ENCODE data around the gene AMPD3.

AMPD3 gene

GRCh38 chr11:10528121-10528520 lies 73.1 kb downstream of the AMPD3 start:
- no peak for TF ChIP-seq CTCF (IDR thresholded peaks at IDR 0.05; ENCODE audit: low read depth, low read length)
- DNase-seq (ENCODE audit: extremely low read depth, low read depth): no peak

- TF ChIP-seq CTCF (IDR thresholded peaks at IDR 0.05; ENCODE audit: low read depth, low read length): no peak
- no peak for DNase-seq (ENCODE audit: extremely low read depth, low read depth)
These were observed 74.2 kb downstream of the AMPD3 start for GRCh38 chr11:10529279-10529678.

- TF ChIP-seq CTCF (IDR thresholded peaks at IDR 0.05; ENCODE audit: low read depth, low read length): no peak
- no peak for DNase-seq (ENCODE audit: extremely low read depth, low read depth)
These were observed 77.5 kb downstream of the AMPD3 start for GRCh38 chr11:10532526-10532925.

GRCh38 chr11:10533323-10533722 lies 78.3 kb downstream of the AMPD3 start:
- DNase-seq (ENCODE audit: extremely low read depth, low read depth): no peak
- TF ChIP-seq CTCF (IDR thresholded peaks at IDR 0.05; ENCODE audit: low read depth, low read length): no peak

GRCh38 chr11:10534316-10534715 lies 79.3 kb downstream of the AMPD3 start:
- DNase-seq (ENCODE audit: extremely low read depth, low read depth): no peak
- no peak for TF ChIP-seq CTCF (IDR thresholded peaks at IDR 0.05; ENCODE audit: low read depth, low read length)

GRCh38 chr11:10537600-10537999 lies 82.5 kb downstream of the AMPD3 start:
- no peak for DNase-seq (ENCODE audit: extremely low read depth, low read depth)
- TF ChIP-seq CTCF (IDR thresholded peaks at IDR 0.05; ENCODE audit: low read depth, low read length): no peak

- no peak for TF ChIP-seq CTCF (IDR thresholded peaks at IDR 0.05; ENCODE audit: low read depth, low read length)
- no peak for DNase-seq (ENCODE audit: extremely low read depth, low read depth)
These were observed 83.9 kb downstream of the AMPD3 start for GRCh38 chr11:10538924-10539323.
